LNCaP clone FGC (cell line): ENCODE measurements around the gene SLCO2B1.

ENCODE experiments used
- DNase-seq: peaks from one replicate; pipeline ENCODE4 v3.0.0-alpha.2; 2011; ENCODE audit warnings: low read depth
- H3K4me3 ChIP-seq: 2 replicates; pipeline ENCODE4 v1.5.1; 2011; ENCODE audit warnings: mild to moderate bottlenecking, low read depth, low read length, control low read depth
- CTCF ChIP-seq: IDR thresholded peaks from 2 replicates; pipeline ENCODE4 v1.5.1; 2012; ENCODE audit warnings: mild to moderate bottlenecking; ENCODE audit not compliant: control insufficient read depth, insufficient read depth; ENCODE audit errors: extremely low read depth

Gene SLCO2B1

GRCh38 chr11:75208446-75208845, 57.5 kb downstream of the SLCO2B1 start:
- TF ChIP-seq CTCF: no peak
- H3K4me3 ChIP-seq: no peak overlapping the region
- no peak for DNase-seq

- no peak for DNase-seq
- TF ChIP-seq CTCF: no peak
- no peak overlapping the region for H3K4me3 ChIP-seq
Measured at GRCh38 chr11:75212411-75212810, 61.5 kb downstream of the SLCO2B1 start.

- peak; percentile 30; the same call in 1 of the 2 replicates for TF ChIP-seq CTCF
- H3K4me3 ChIP-seq: no peak overlapping the region
- peak; percentile 40 for DNase-seq
Measured at GRCh38 chr11:75214411-75214821, 63.5 kb downstream of the SLCO2B1 start.

- TF ChIP-seq CTCF: no peak
- DNase-seq: no peak
- H3K4me3 ChIP-seq: no peak overlapping the region
Measured at GRCh38 chr11:75214843-75215242, 63.9 kb downstream of the SLCO2B1 start.

GRCh38 chr11:75219869-75220268, 69.0 kb downstream of the SLCO2B1 start:
- TF ChIP-seq CTCF: no peak
- no peak overlapping the region for H3K4me3 ChIP-seq
- no peak for DNase-seq

- H3K4me3 ChIP-seq: no peak overlapping the region
- no peak for DNase-seq
- TF ChIP-seq CTCF: no peak
Measured at GRCh38 chr11:75223954-75224643, 73.2 kb downstream of the SLCO2B1 start.

GRCh38 chr11:75225794-75226193, 74.9 kb downstream of the SLCO2B1 start:
- TF ChIP-seq CTCF: no peak
- DNase-seq: no peak
- no peak overlapping the region for H3K4me3 ChIP-seq
